GM12878 (cell line): Measurements from ENCODE around the gene EXOC4. TPM values are rescaled to one million over a fixed set of nuclear protein-coding genes. Genes with fewer than 3 reads are reported as not detected.

Experiments used
- ATAC-seq: fragments of 200-7000 bp; cut with Tn5 transposase; 3 replicates; pipeline ENCODE4 v1.9.1; 2020; ENCODE audit warnings: mild to moderate bottlenecking, moderate library complexity
- BruUV-seq: library from RNA; stranded (reverse); fragments of 400-500 nt; replicated peaks from 2 replicates; lab custom pipeline; 2021; lab: Mats Ljungman, UMichigan
- CTCF ChIA-PET: fragments of 300-600 bp; sonication (Branson Sonifier 250); formaldehyde crosslinking; extraction: SDS; loops from one replicate; lab custom pipeline; 2021; ENCODE audit warnings: inconsistent platforms; lab: Yijun Ruan, JAX
- POLR2A ChIA-PET: fragments of 350-600 bp; formaldehyde crosslinking; extraction: SDS; loops from one replicate; lab custom pipeline; 2021; ENCODE audit warnings: inconsistent platforms; lab: Charles Lee
- RAD21 ChIA-PET: fragments of 300-600 bp; sonication (Branson Sonifier 250); formaldehyde crosslinking; loops from one replicate; lab custom pipeline; 2023; ENCODE audit warnings: antibody characterized with exemption; ENCODE audit not compliant: unreplicated experiment; lab: Charles Lee
- SMC1A ChIA-PET: fragments of 300-600 bp; sonication (Branson Sonifier 250); formaldehyde crosslinking; loops from one replicate; lab custom pipeline; 2023; ENCODE audit not compliant: unreplicated experiment, uncharacterized antibody; lab: Charles Lee
- DNase-seq: peaks from one replicate; pipeline ENCODE4 v3.0.0-alpha.2; 2011; ENCODE audit warnings: low read depth, low spot score
- FAIRE-seq: peaks from 3 replicates; lab custom pipeline; 2011; peaks lifted over from hg19 to GRCh38; lab: Jason Lieb, UNC
- H2AFZ ChIP-seq: 2 replicates; pipeline ENCODE4 v1.6.0; 2011; ENCODE audit warnings: low read depth, low read length, control low read depth; ENCODE audit not compliant: control insufficient read depth
- H3K27ac ChIP-seq: 2 replicates; pipeline ENCODE4 v1.5.1; 2011; ENCODE audit warnings: control low read depth; ENCODE audit not compliant: control insufficient read depth, insufficient read depth
- H3K27me3 ChIP-seq, 2 experiments: replicated peaks in 1 of 2; 2 replicates each; pipeline versions ENCODE4 v1.6.0 to v1.6.1; 2011; ENCODE audit warnings: low read length in 1 of 2; ENCODE audit not compliant: control insufficient read depth in 2 of 2, insufficient read depth in 2 of 2
- H3K36me3 ChIP-seq, 2 experiments: 2 replicates each; pipeline ENCODE4 v1.5.1; 2011; ENCODE audit warnings: low read length in 1 of 2; ENCODE audit not compliant: control insufficient read depth in 2 of 2, insufficient read depth in 2 of 2
- H3K4me1 ChIP-seq: 2 replicates; pipeline ENCODE4 v1.6.1; 2011; ENCODE audit warnings: mild to moderate bottlenecking, low read length, moderate library complexity, mixed read lengths; ENCODE audit not compliant: control insufficient read depth, insufficient read depth
- H3K4me2 ChIP-seq: 2 replicates; pipeline ENCODE4 v1.6.0; 2011; ENCODE audit warnings: control low read depth; ENCODE audit not compliant: control insufficient read depth, insufficient read depth
- H3K4me3 ChIP-seq: fragments of 200-600 bp; sonication (generic); 2 replicates; pipeline ENCODE4 v1.5.1; 2016
- H3K79me2 ChIP-seq: 2 replicates; pipeline ENCODE4 v1.6.0; 2011; ENCODE audit warnings: low read length; ENCODE audit not compliant: control insufficient read depth, insufficient read depth
- H3K9ac ChIP-seq: 2 replicates; pipeline ENCODE4 v1.8.0; 2011; ENCODE audit warnings: low read length, control low read depth, mixed read lengths; ENCODE audit not compliant: control insufficient read depth, insufficient read depth
- H3K9me3 ChIP-seq: replicated peaks from 3 replicates; pipeline ENCODE4 v1.5.1; 2011; ENCODE audit warnings: mild to moderate bottlenecking, low read length; ENCODE audit not compliant: control insufficient read depth, insufficient read depth
- H4K20me1 ChIP-seq: 2 replicates; pipeline ENCODE4 v1.6.0; 2011; ENCODE audit not compliant: control insufficient read depth, insufficient read depth
- BACH1 ChIP-seq: fragments of 450-650 bp; IDR thresholded peaks from 2 replicates; pipeline ENCODE4 v1.6.1; 2017; ENCODE audit warnings: mild to moderate bottlenecking, borderline replicate concordance
- EZH2 ChIP-seq: IDR thresholded peaks from 2 replicates; pipeline ENCODE4 v1.6.1; 2012; ENCODE audit warnings: low read depth, mild to moderate bottlenecking, control low read depth, inconsistent platforms, low read length, borderline replicate concordance; ENCODE audit not compliant: control insufficient read depth
- FOS ChIP-seq: IDR thresholded peaks from 3 replicates; pipeline ENCODE4 v1.6.1; 2011; ENCODE audit warnings: borderline replicate concordance; ENCODE audit not compliant: insufficient read length; ENCODE audit errors: extremely low read depth
- IRF3 ChIP-seq: fragments of 450-650 bp; IDR thresholded peaks from 2 replicates; pipeline ENCODE4 v1.6.1; 2014; ENCODE audit warnings: mild to moderate bottlenecking
- JUNB ChIP-seq: IDR thresholded peaks from 2 replicates; pipeline ENCODE4 v1.6.1; 2016; ENCODE audit warnings: antibody characterized with exemption, mild to moderate bottlenecking
- RAD51 ChIP-seq: fragments of 450-650 bp; IDR thresholded peaks from 2 replicates; pipeline ENCODE4 v1.6.1; 2016; ENCODE audit warnings: moderate library complexity, mild to moderate bottlenecking, inconsistent platforms
- RCOR1 ChIP-seq: conservative IDR thresholded peaks from 2 replicates; pipeline ENCODE4 v1.6.1; 2012; ENCODE audit warnings: low read depth, low read length, improper control_type of control experiment
- SMAD1 ChIP-seq: fragments of 450-650 bp; IDR thresholded peaks from 2 replicates; pipeline ENCODE4 v1.6.1; 2018; ENCODE audit warnings: mild to moderate bottlenecking, low read depth; ENCODE audit not compliant: partially characterized antibody
- SPI1 ChIP-seq: IDR thresholded peaks from 2 replicates; pipeline ENCODE4 v1.6.1; 2011; ENCODE audit warnings: low read depth, mild to moderate bottlenecking, low read length, moderate library complexity, borderline replicate concordance; ENCODE audit not compliant: insufficient read depth
- SREBF1 ChIP-seq: IDR thresholded peaks from 2 replicates; pipeline ENCODE4 v1.6.1; 2012; ENCODE audit warnings: mild to moderate bottlenecking, low read length
- SREBF2 ChIP-seq: IDR thresholded peaks from 2 replicates; pipeline ENCODE4 v1.6.1; 2012; ENCODE audit warnings: mild to moderate bottlenecking, low read length
- STAT1 ChIP-seq: fragments of 450-650 bp; conservative IDR thresholded peaks from 2 replicates; pipeline ENCODE4 v1.6.1; 2014; ENCODE audit warnings: antibody characterized with exemption, mild to moderate bottlenecking
- YY1 ChIP-seq: IDR thresholded peaks from 2 replicates; pipeline ENCODE4 v1.6.1; 2011; ENCODE audit warnings: low read depth, mild to moderate bottlenecking, low read length
- ZBTB40 ChIP-seq: fragments of 450-650 bp; IDR thresholded peaks from 2 replicates; pipeline ENCODE4 v1.6.1; 2016; ENCODE audit warnings: mild to moderate bottlenecking, moderate library complexity, borderline replicate concordance
- in situ Hi-C: fragments of 300-500 bp; cut with MboI; formaldehyde crosslinking; loops from 9 replicates; pipeline ENCODE4 v1.14.3; 2018; ENCODE audit warnings: mixed read lengths
- intact Hi-C: fragments of 100-400 bp; cut with micrococcal nuclease; formaldehyde crosslinking; loops from one replicate; pipeline ENCODE4 v1.14.2; 2022; ENCODE audit not compliant: unreplicated experiment
- polyA plus RNA-seq, 11 experiments: library from polyadenylated mRNA; depleted of rRNA in 4 of 11; unstranded in 6 of 11; stranded (reverse) in 5 of 11; fragments of >200 nt; fragmentation: Nextera tagmentation in 4 of 11; fragmentation: Illumina TruSeq in 1 of 11; extraction: Ambion mirVana in 4 of 11; extraction: Trizol in 1 of 11; gene quantifications; 1 replicate in 1 of 11; 2 replicates in 10 of 11; pipeline versions ENCODE4 v1.2.1 to v1.2.3, GENCODE V29; 2011 to 2016; ENCODE audit warnings: inconsistent platforms in 2 of 11, missing spikeins in 2 of 11, low read depth in 1 of 11
- total RNA-seq, 4 experiments: library from RNA; depleted of rRNA in 3 of 4; stranded (reverse); fragments of >200 nt in 3 of 4; fragmentation: Illumina TruSeq in 1 of 4; extraction: Trizol in 1 of 4; gene quantifications; 2 replicates each; pipeline versions ENCODE4 v1.2.1 to v1.2.3, GENCODE V29; 2013 to 2021
- TF ChIP-seq, protein P1 (sequence below): fragments of 450-650 bp; IDR thresholded peaks from 2 replicates; pipeline ENCODE4 v1.6.1; 2017; ENCODE audit warnings: mild to moderate bottlenecking

EXOC4 gene
- total and polyA plus RNA-seq, 10 of the 15 experiments (the other 5 are each of a cell fraction or from before 2014, with no cell fraction given): 13.2 to 44.5 (median 29.6) TPM

DNA sequence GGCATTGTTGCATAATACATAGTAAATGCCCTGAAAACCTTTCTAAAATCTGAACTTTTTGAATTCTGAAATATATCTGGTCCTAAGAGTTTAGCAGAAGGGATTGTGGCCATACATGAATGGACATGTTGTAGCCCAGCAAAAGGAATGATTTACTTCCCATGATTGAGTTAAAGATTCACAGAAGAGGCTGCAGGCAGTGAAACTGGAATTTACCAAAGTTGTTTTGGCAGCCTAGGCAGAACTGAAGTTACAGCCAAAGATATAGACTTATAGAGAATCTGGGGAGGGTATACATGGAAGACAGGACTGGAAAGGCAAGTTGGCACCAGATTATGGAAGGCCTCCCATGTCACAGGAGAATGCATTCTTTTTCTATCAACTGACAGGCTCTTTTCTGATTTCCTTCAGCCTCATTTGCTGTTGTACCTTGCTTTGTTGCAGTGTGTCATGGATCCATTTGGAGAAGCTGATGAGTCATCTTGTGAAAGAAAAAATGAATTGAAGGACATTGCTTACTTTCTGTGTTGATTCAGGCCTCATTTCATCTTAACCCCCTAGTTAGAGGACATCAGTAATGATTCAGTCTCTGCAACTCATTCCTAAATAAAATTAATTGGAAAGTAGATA lies 518.1 kb downstream of the EXOC4 start:
- H3K4me3 ChIP-seq: no peak overlapping the region
- SMC1A ChIA-PET: no interaction called here
- CTCF ChIA-PET: no interaction called here
- DNase-seq (no peak), ATAC-seq (no peak), FAIRE-seq (no peak)
- no TSS peak for BruUV-seq
- POLR2A ChIA-PET: no interaction called here
- no peaks in the 10 kb centered on the region for H3K27me3 ChIP-seq
- H3K27ac ChIP-seq: no peak overlapping the region
- no peaks in the 10 kb centered on the region for H3K9me3 ChIP-seq
- no peak for TF ChIP-seq BACH1
- TF ChIP-seq, protein P1, sequence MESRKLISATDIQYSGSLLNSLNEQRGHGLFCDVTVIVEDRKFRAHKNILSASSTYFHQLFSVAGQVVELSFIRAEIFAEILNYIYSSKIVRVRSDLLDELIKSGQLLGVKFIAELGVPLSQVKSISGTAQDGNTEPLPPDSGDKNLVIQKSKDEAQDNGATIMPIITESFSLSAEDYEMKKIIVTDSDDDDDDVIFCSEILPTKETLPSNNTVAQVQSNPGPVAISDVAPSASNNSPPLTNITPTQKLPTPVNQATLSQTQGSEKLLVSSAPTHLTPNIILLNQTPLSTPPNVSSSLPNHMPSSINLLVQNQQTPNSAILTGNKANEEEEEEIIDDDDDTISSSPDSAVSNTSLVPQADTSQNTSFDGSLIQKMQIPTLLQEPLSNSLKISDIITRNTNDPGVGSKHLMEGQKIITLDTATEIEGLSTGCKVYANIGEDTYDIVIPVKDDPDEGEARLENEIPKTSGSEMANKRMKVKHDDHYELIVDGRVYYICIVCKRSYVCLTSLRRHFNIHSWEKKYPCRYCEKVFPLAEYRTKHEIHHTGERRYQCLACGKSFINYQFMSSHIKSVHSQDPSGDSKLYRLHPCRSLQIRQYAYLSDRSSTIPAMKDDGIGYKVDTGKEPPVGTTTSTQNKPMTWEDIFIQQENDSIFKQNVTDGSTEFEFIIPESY: no peak
- no peak for TF ChIP-seq SPI1
- TF ChIP-seq SREBF2: no peak
- TF ChIP-seq FOS: no peak
- no peak for TF ChIP-seq ZBTB40
- no peak for TF ChIP-seq RAD51
- TF ChIP-seq YY1: no peak
- TF ChIP-seq EZH2: no peak
- TF ChIP-seq SREBF1: no peak
- TF ChIP-seq JUNB: no peak
- no peak for TF ChIP-seq SMAD1
- no peak for TF ChIP-seq STAT1
- no peak for TF ChIP-seq RCOR1
- TF ChIP-seq IRF3: no peak
- no peaks in the 10 kb centered on the region for H3K4me1 ChIP-seq
- no peak overlapping the region for H2AFZ ChIP-seq
- no peaks in the 10 kb centered on the region for H3K36me3 ChIP-seq
- in situ Hi-C loops: no loop called here
- H3K4me2 ChIP-seq: no peak overlapping the region
- no peaks in the 10 kb centered on the region for H4K20me1 ChIP-seq
- RAD21 ChIA-PET: no interaction called here
- no peak overlapping the region for H3K9ac ChIP-seq
- intact Hi-C loops: no loop called here
- H3K79me2 ChIP-seq: no peaks in the 10 kb centered on the region
